ENCODE results near the gene ASB6.

Gene ASB6

DNA sequence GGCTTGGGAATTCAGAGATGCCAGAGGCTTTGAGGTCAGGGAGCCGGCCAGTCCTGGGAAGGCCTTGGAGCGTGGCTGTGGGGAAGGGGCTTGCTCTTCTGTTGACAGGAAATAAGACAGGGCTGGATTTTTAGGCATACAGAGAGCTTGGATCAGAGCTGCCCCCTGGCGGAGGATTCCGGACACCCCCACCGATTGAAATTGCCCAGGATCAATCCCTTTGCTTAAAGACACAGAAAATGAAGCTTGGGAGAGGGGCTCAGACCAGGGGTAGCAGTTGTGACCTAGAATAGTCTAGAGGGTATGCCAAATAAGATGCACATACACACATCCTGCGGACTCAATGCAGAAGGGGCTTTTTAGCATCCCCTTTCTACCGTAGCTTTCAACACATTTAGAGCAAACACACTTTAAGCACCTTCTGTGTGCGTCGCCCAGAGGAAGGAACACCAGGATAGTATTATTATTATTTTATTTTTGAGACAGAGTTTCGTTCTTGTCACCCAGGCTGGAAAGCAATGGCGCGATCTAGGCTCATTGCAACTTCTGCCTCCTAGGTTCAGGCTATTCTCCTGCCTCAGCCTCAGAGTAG is 17.7 kb downstream of the ASB6 start:
- no peak for DNase-seq

GRCh38 chr9:129623331-129623730 is 18.6 kb downstream of the ASB6 start:
- DNase-seq = no peak

DNA sequence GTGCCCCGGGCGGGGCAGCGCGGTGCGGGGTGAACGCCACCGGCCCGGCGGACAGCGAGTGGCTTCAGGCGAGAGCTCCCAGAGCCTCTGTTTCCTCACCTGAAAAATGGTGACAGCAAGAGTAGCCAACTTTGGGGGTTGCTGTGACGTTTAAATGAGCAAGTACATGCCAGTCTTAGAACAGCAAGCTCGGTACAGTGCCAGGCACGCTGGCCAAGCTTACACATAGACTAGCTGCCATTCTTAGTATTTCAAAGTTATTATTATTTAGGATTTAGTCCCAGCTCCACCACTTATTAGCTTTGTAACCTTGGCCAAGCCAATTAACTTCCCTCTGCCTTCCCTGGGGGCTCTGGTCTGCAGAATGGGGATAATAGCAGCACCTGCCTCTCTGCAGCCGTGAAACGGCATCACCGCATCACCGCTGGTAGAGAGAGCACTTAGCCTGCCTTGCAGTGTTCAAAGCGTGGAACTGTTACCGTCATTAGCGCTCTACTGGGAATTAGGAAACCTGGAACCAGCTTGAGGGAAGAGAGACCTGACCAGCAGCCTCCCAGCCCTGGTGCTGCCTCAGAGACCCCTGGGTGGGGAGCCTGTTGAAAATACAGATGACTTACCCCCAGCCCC is 21.2 kb downstream of the ASB6 start, which contains the start of gene C9orf50:
Gene C9orf50 (minus strand): TSS at position 433 of the 627 bp plus-strand sequence. CDS start 527 bp downstream, outside the sequence.
- no peak for DNase-seq

DNA sequence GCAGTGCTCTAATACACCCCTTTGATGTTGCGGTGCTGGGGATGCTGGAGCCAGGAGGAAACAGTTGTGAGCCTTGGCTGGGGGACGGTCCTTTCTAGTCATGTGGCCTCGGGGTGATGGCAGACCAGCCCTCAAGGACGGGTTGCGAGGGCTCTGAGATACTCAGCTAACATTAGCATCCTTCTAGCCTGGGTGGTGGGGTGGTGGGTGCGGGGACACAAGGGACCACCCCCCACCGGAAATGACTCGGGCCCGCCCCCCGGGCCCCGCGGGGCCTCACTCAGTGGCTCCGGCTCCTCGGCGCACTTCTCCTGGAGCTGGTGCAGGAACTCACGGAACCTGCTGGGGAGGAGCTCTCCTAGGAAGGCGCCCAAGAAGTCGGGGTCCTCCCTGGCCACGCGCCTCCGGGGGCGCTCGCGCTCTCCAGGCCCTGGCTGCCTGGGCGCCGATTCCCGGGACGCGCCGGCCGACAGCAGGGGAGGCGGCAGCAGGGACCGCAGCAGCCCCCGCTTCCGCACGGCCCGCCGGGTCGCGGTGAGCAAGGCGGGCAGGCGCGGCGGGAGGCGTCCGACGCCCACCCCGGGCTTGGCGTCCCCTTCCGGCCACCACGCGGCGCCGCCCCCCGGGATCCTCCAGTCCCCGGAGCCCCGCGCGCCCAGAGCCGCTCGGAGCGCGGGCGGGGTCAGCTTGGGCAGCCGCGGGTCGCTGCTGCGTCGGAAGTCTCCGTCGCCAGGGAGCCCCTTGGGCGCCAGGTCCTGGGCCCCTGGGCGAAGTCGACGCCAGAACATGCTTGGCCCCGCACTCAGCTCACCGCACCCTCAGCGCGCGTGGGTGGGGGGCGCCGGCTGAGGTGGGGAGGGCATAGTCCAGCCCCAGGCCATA is 21.9 kb downstream of the ASB6 start:
- no peak for DNase-seq

DNA sequence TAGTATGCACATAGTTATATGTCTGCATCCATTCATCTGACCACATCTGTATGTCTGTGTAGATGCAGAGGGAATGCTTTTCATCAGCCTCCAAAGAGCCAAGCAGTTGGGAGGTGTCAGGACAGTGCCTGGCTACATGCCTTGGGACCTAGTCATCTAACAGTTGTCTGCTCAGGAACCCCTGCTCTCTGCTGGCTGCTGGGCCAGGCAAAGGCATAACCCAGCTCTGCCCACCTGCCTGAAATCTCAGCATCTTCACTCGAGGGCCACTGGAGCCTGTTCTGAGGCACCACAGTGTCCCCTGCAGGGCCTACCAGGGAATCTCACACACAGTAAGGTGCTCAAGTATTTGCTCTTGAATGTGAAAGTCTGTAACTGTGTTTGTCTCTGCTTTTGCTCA is 24.8 kb downstream of the ASB6 start:
- no peak for DNase-seq

- no peak for DNase-seq
These were observed 26.3 kb downstream of the ASB6 start for GRCh38 chr9:129615407-129616285.

DNA sequence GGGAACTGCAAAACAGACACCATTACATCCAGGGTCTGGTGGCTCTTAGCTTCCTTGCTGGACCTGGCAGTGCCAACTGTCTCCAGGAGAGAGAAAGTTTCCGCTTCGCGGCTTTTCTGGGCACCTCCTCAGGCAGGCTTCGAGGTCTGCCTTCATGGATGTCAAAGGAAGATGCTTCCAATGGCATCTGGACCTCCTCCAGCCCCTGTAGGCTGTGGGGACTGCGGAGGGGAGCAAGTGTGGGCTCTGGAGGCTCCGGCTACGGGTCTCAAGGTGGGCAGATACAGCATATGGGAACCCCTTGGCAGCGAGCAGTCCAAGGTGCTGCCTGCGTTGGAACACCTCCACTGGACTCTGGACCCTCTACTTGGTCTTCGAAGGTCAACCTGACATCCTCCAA is 27.0 kb downstream of the ASB6 start:
- no peak for DNase-seq

- no peak for DNase-seq
These were observed 28.3 kb downstream of the ASB6 start for GRCh38 chr9:129613520-129614175.

- DNase-seq = no peak
These were observed 29.0 kb downstream of the ASB6 start for GRCh38 chr9:129612815-129613519.

DNA sequence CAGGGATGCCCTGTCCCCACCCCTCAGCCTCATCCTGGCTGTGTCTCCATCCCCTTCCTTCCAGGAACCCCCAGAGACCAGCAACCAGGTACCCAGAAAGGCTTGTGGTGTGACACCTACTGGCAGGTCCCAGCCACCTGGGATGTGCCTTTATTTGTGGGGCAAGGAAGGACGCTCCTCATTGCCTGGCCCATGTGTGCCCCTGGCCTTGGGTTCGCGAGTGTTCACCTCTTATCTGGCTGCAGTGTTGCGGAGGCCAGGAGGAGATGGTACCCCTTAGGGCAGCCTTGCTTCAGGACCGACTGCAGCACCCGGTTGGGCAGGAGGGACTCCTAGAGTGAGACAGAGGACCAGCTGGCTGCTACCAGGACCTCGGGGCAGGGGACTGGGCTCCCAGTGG is 29.8 kb downstream of the ASB6 start:
- DNase-seq = no peak

DNA sequence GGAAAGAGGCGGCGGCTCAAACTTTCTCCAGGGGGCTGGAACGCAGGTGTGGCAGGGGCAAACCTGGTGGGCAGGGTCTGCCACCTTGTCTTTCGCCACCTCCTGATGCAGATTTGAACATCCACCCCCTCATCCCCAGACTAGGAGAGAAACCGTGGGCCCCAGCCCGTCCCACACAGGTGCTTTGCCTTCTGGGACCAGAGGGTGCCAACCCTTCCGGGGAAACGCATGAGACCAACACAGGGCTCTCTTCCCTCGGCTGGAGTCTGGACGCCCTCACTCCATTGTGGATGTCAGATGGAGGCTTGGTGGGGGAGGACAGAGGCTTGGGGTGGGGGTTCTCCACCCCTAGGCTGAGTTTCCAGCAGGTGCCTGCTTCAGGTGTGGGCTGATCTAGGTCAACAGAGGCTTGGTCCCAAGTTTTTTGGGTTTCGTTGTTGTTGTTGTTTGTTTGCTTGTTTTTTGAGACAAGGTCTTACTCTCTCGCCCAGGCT is 30.6 kb downstream of the ASB6 start:
- DNase-seq = no peak

DNA sequence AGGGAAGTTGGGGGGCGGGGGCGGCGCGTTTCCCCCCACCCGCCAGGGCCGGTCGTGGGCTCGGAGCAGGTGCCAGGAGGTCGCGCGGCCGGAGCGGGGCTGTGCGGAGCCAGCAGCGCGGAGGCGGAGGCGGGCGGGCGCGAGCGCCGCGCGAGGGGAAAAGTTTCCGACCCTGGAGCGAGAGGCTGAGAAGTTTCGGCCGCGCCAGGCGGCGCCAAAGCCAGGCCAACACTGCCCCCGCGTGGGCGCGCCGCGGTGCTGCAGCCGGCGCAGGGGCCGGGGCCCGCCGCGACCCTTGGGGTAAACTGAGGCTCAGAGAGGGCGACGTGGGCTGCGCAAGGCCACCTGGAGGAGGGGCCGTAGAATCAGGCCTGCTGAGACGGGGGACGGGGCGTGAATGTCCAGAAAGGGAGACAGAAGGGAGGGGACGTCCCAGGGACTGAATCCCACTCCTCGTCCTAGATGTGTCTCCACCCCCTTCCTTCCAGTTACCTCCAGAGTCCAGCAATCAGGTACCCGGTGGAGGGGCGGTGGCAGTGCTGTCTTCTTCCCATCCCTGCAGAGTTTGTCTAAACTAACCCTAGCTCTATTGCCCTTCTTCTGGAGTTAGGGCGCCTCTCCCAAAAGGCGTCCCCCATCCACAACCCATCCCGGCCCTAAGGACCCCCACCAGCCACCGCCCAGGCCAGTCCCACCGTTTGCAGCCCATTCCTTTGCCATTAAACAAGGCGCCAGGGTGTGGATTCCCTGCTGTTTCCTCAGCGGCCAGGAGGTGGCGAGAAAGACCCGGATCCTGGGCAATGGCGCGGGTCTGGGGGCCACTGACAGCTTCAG is 31.3 kb downstream of the ASB6 start:
- no peak for DNase-seq

- no peak for DNase-seq
These were observed 31.8 kb downstream of the ASB6 start for GRCh38 chr9:129610213-129610472.

DNA sequence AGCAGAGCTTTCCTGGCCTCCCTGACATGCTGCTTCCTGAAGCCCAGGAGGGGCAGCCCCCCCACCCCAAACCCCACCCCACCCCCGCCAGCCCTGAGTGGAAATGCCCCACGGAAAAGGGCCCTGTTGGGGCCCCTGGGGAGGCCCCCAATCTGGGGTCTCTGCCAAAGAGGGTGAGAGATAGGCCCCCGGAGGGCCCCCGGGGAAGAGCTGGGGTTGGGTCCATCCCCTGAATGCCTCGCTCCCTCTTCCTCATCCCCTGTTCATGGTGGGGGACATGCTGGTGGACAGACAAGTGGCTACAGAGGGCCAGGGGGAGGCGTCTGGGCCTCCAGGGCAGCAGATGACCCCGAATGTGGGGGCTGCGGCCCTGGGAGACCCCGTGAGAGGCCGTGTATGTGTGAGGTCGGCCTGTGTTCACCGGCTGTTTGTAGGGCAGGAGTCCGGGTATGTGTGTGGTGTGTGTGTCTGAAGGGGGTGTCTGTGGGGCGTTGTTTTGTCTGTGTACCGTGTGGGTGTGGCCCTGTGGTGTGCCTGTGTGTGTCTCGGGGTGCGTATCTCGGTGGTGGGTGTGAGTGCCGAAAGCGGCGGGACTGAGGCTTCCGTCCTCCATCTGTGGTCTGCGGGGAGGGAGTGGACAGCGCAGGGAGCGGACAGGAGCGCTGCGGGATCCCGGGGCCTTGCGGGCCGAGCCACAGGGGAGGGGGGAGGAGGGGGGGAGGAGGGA is 32.3 kb downstream of the ASB6 start:
- DNase-seq = no peak

GRCh38 chr9:129608561-129609481 is 33.1 kb downstream of the ASB6 start:
- DNase-seq = no peak

- no peak for DNase-seq
These were observed 34.9 kb downstream of the ASB6 start for GRCh38 chr9:129607027-129607387.

DNA sequence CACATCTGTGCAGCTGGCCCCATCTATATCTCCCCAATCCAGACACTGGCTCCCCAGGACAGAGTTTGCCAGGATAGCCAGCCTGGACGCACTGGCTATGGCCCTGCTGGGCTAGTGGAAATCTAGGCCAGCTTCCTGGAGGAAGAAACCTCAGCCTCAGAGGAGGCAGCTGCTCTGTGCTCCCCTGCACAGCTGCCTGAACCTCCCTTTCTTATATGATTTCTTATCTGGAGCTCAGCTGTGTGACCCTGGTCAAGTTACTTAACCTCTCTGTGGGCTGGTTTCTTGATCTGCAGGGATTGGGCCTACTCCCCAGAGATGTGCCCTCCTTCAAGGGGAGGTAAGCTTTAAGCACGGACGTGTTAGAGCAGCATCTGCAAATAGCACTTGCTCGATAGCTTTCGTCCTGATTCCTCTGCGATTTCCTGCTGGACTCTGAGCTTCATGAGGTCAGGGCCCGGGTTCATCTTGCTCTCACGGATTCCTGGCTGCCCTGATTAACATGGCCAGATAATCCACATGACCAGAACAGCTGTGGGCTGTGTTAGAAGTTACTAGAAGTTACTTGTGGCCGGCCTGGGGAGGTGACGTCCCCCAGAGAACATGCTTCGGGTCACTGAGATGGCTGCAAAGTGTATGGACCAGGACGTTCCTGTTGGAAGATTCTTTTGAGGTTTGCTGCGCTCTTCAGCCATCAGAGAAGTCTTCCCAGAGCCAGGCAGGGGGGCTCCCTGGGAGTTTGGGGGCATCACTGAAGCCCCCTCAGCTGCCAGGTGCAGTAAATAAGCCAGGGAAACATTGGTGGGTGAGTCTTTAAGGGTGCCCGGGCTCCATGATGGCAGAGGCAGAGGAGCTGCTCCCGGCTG is 35.6 kb downstream of the ASB6 start:
- no peak for DNase-seq

DNA sequence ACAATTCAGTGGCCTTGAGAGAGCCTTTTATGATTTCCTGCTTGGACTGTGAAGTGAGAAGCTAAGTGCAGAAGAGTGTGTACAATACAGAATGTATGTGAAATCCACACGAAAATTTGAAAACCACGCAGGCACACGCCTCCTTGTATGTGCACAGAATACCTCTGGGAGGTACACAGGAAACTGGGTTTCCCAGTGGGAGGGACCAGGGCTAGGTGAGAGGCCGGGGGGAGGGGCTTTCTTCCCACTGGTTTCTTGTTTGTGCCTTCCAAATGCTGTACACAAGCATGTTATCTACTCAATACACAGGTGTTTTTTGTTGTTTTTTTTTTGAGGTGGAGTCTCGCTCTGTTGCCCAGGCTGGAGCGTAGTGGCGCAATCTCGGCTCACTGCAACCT is 37.2 kb downstream of the ASB6 start:
- no peak for DNase-seq

All from NCI-H1417 treated with DMSO at 0.1 percent for 48 hours (cell line).